ENCODE results near the gene DLGAP1. TPM values are rescaled to one million over a fixed set of nuclear protein-coding genes. Genes with fewer than 3 reads are reported as not detected.

DLGAP1 gene
- total and polyA plus RNA-seq, 2 of the 8 experiments (the other 6 are each of a cell fraction or from before 2014, with no cell fraction given): 11.8 to 16.9 TPM

DNA sequence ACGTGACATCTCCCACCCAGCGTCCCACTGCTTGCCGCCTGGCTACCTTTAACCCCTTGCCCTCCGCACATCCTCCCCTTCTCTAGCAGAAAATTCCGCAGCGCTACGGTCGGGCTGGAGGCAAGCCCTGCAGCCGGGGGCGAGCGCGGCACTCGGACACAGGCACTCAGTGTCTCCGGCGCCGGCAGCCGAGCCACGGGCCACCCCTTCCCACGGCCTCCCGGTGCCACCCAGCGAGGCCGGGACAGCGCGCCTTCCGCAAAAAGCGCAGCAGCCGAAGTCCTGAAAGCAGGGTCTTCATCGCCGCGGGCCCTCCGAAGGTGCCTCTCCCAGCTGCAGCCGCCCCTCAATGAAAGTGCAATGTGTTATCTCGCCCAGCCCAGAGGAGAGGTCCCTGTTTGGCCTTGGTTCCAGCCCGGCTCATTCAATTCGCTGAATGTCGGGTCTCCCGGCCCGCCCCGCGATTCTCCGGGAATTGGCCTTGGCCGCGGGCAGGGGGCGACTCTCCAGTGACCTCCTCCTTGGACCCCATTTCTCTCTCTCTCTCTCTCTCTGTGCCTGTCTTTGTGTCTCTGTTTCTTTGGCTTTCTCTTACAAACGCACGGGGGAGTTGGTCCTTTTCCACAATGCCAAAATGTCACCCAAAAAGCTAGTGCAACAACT is 1.1 kb downstream of the DLGAP1 start (continued):
- TF ChIP-seq RBBP5 (IDR thresholded peaks at IDR 0.05; ENCODE audit: borderline replicate concordance, low read depth, low read length) (peak; percentile 71; the same call in 1 of the 2 replicates), CHD2 (IDR thresholded peaks at IDR 0.05; ENCODE audit: low read length) (0 out of 2 replicates have a peak, but pooled peaks have one; percentile 34), TAF7 (optimal IDR thresholded peaks at IDR 0.05; ENCODE audit: borderline replicate concordance, low read depth, low read length) (peak; percentile 26), SP1 (IDR thresholded peaks at IDR 0.05; ENCODE audit: low read depth, low read length) (no peak), KDM4A (IDR thresholded peaks at IDR 0.05; ENCODE audit: low read depth, low read length, severe bottlenecking) (peak; percentile 66), TBP (IDR thresholded peaks at IDR 0.05; ENCODE audit: low read depth, low read length) (peak; percentile 70; the same call in 1 of the 2 replicates), KDM1A (IDR thresholded peaks at IDR 0.05; ENCODE audit: borderline replicate concordance, low read length) (no peak)
